A549 (cell line): ENCODE data around the gene CDH22. TPM values are rescaled to one million over a fixed set of nuclear protein-coding genes. Genes with fewer than 3 reads are reported as not detected.

ENCODE experiments used
- ATAC-seq, 2 experiments: fragments of 200-7000 bp in 1 of 2; fragments of >200 bp in 1 of 2; cut with Nextera tagmentation in 1 of 2; cut with Tn5 transposase in 1 of 2; 3 replicates each; pipeline versions ENCODE4 v1.8.0 to v1.9.1; 2018 to 2020; ENCODE audit warnings: mild to moderate bottlenecking in 1 of 2, moderate library complexity in 1 of 2
- CTCF ChIA-PET: fragments of 300-600 bp; sonication (Branson Sonifier 250); formaldehyde crosslinking; extraction: SDS; loops from one replicate; lab custom pipeline; 2021; ENCODE audit warnings: antibody characterized with exemption, inconsistent platforms; lab: Yijun Ruan, JAX
- POLR2A ChIA-PET: fragments of 350-600 bp; formaldehyde crosslinking; extraction: SDS; loops from one replicate; lab custom pipeline; 2021; ENCODE audit warnings: antibody characterized with exemption, inconsistent platforms; lab: Yijun Ruan, JAX
- DNase-seq, 2 experiments: peaks; one replicate each; pipeline versions ENCODE4 v3.0.0 to v3.0.0-alpha.2; 2011 to 2016; ENCODE audit warnings: low read depth in 1 of 2, low spot score in 1 of 2
- FAIRE-seq: peaks from 2 replicates; lab custom pipeline; 2011; peaks lifted over from hg19 to GRCh38; lab: Jason Lieb, UNC
- H3K27ac ChIP-seq, 2 experiments: fragments of >200 bp; sonication (Bioruptor Twin); formaldehyde crosslinking; 3 replicates each; pipeline ENCODE4 v1.5.1; 2016 to 2017
- H3K4me1 ChIP-seq: fragments of >200 bp; sonication (Bioruptor Twin); formaldehyde crosslinking; 3 replicates; pipeline ENCODE4 v1.6.1; 2016
- H3K4me2 ChIP-seq: fragments of >200 bp; sonication (Bioruptor Twin); formaldehyde crosslinking; 3 replicates; pipeline ENCODE4 v1.6.1; 2016
- H3K4me3 ChIP-seq: fragments of >200 bp; sonication (Bioruptor Twin); formaldehyde crosslinking; 3 replicates; pipeline ENCODE4 v1.5.1; 2016
- H3K9me3 ChIP-seq: fragments of >200 bp; sonication (Bioruptor Twin); formaldehyde crosslinking; 3 replicates; pipeline ENCODE4 v1.6.1; 2016
- CHD2 ChIP-seq: fragments of 150-350 bp; IDR thresholded peaks from 2 replicates; pipeline ENCODE4 v1.6.1; 2014; ENCODE audit warnings: low read length; ENCODE audit not compliant: partially characterized antibody
- EHF ChIP-seq: fragments of 250-450 bp; sonication (Bioruptor Pico); IDR thresholded peaks from 2 replicates; pipeline ENCODE4 v1.5.0; 2020; ENCODE audit warnings: mild to moderate bottlenecking
- EHMT2 ChIP-seq: fragments of 200-600 bp; sonication (generic); IDR thresholded peaks from 2 replicates; pipeline ENCODE4 v1.6.1; 2016; ENCODE audit warnings: antibody characterized with exemption, low read depth, mild to moderate bottlenecking, moderate library complexity
- FOSL2 ChIP-seq, 2 experiments: fragments of 450-650 bp in 1 of 2; fragments of >200 bp in 1 of 2; sonication (Bioruptor Twin) in 1 of 2; formaldehyde crosslinking; IDR thresholded peaks; 2 replicates each; pipeline versions ENCODE4 v1.5.0 to v1.6.1; 2016 to 2020; ENCODE audit warnings: mild to moderate bottlenecking in 1 of 2, moderate library complexity in 1 of 2
- HDAC2 ChIP-seq: fragments of 200-600 bp; sonication (generic); IDR thresholded peaks from 2 replicates; pipeline ENCODE4 v1.6.1; 2016
- HEYL ChIP-seq: fragments of 250-450 bp; sonication (Bioruptor Pico); IDR thresholded peaks from 2 replicates; pipeline ENCODE4 v1.8.0; 2021; ENCODE audit warnings: mild to moderate bottlenecking, moderate library complexity
- HOXA7 ChIP-seq: fragments of 250-450 bp; sonication (Bioruptor Pico); IDR thresholded peaks from 2 replicates; pipeline ENCODE4 v1.5.0; 2020; ENCODE audit warnings: mild to moderate bottlenecking, moderate library complexity
- HOXB5 ChIP-seq: fragments of 250-450 bp; sonication (Bioruptor Pico); IDR thresholded peaks from 2 replicates; pipeline ENCODE4 v1.5.0; 2020; ENCODE audit warnings: mild to moderate bottlenecking, moderate library complexity
- JUNB ChIP-seq: fragments of >200 bp; sonication (Bioruptor Twin); formaldehyde crosslinking; IDR thresholded peaks from 2 replicates; pipeline ENCODE4 v1.6.1; 2016
- KDM1A ChIP-seq: fragments of 200-600 bp; sonication (generic); IDR thresholded peaks from 2 replicates; pipeline ENCODE4 v1.6.1; 2016; ENCODE audit warnings: low read depth, mild to moderate bottlenecking
- MAFK ChIP-seq: fragments of 450-650 bp; IDR thresholded peaks from 2 replicates; pipeline ENCODE4 v1.6.1; 2014; ENCODE audit not compliant: partially characterized antibody
- MYC ChIP-seq: IDR thresholded peaks from 2 replicates; pipeline ENCODE4 v1.6.1; 2012; ENCODE audit warnings: mild to moderate bottlenecking, inconsistent platforms, low read length, improper control_type of control experiment, borderline replicate concordance
- RARB ChIP-seq: fragments of 250-450 bp; sonication (Bioruptor Pico); IDR thresholded peaks from 2 replicates; pipeline ENCODE4 v1.8.0; 2021; ENCODE audit warnings: mild to moderate bottlenecking, moderate library complexity
- RNF2 ChIP-seq: fragments of 200-600 bp; sonication (generic); IDR thresholded peaks from 2 replicates; pipeline ENCODE4 v1.6.1; 2016; ENCODE audit warnings: low read depth, mild to moderate bottlenecking, antibody characterized with exemption, moderate library complexity, borderline replicate concordance
- SMC3 ChIP-seq: fragments of >200 bp; sonication (Bioruptor Twin); formaldehyde crosslinking; IDR thresholded peaks from 3 replicates; pipeline ENCODE4 v1.6.1; 2018; ENCODE audit warnings: inconsistent platforms
- SREBF2 ChIP-seq: fragments of 450-650 bp; IDR thresholded peaks from 2 replicates; pipeline ENCODE4 v1.6.1; 2014; ENCODE audit warnings: mild to moderate bottlenecking, moderate library complexity
- ZC3H11A ChIP-seq: fragments of 450-650 bp; IDR thresholded peaks from 2 replicates; pipeline ENCODE4 v1.6.1; 2014; ENCODE audit warnings: antibody characterized with exemption, mild to moderate bottlenecking
- ZNF302 ChIP-seq: fragments of 250-450 bp; sonication (Bioruptor Pico); IDR thresholded peaks from 2 replicates; pipeline ENCODE4 v1.9.0; 2021; ENCODE audit warnings: inconsistent platforms, mild to moderate bottlenecking, moderate library complexity
- WGBS: methylation state at CpG from one replicate; pipeline ENCODE4 v1.1.6; 2017; ENCODE audit errors: missing lambda C conversion rate; 5-methylcytosine and 5-hydroxymethylcytosine counted together
- polyA plus RNA-seq, 4 experiments: library from polyadenylated mRNA; depleted of rRNA in 3 of 4; stranded (reverse); fragments of >200 nt; fragmentation: RNase III in 1 of 4; extraction: RNeasy Plus Mini Kit Qiagen cat#74134 plus additional on column Dnase treatment in 1 of 4; gene quantifications; 2 replicates in 3 of 4; 3 replicates in 1 of 4; pipeline ENCODE4 v1.2.3, GENCODE V29; 2011 to 2017
- TF ChIP-seq, protein P1 (sequence below): fragments of 200-600 bp; sonication (generic); IDR thresholded peaks from 2 replicates; pipeline ENCODE4 v1.6.1; 2016; ENCODE audit warnings: antibody characterized with exemption, mild to moderate bottlenecking, moderate library complexity
- TF ChIP-seq, protein P2 (sequence below): fragments of 150-350 bp; IDR thresholded peaks from 2 replicates; pipeline ENCODE4 v1.6.1; 2014; ENCODE audit warnings: low read depth, mild to moderate bottlenecking, low read length
- TF ChIP-seq, protein P3 (sequence below): fragments of >200 bp; sonication (Bioruptor Twin); formaldehyde crosslinking; IDR thresholded peaks from 3 replicates; pipeline ENCODE4 v1.5.1; 2016
- TF ChIP-seq, protein P4 (sequence below): IDR thresholded peaks from 2 replicates; pipeline ENCODE4 v1.6.1; 2012

Gene CDH22
- polyA plus RNA-seq, 2 of the 4 experiments (the other 2 are of a cell fraction), result not detected

DNA sequence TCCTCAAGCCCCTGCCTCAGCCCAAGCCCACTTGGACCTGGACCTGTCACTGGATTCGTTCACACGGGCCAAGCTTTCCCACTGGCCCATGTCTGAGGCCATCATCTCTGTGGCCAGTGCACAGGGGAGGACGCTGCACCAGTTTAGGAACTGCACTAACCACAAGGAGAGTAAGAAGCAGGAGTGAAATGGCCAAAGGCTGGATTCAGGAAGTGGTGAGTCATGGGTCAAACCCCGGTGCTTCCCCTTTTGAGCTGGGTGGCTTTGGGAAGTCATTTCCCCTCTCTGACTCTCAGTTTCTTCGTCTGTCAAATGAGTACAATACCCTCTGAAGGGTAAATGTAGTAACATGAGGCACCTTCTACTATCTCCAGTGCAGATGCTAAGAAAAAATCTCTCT, 102.3 kb downstream of the CDH22 start:
- DNase-seq (peak in 1 of 2 experiments; percentile 40), ATAC-seq (peak in 1 of 2 experiments; percentile 61; a peak in 3 of 6 replicates), FAIRE-seq (no peak)
- Histone ChIP-seq H3K9me3 (no peaks in the 10 kb centered on the region), H3K4me3 (no peak overlapping the region), H3K4me2 (no peak overlapping the region), H3K4me1 (peaks cover 18% of the 10 kb centered on the region), H3K27ac (no peak overlapping the region)
- TF ChIP-seq RARB (CRISPR knock-in tag), result no peak
- TF ChIP-seq FOSL2 (IDR thresholded peaks at IDR 0.05), result no peak
- peak; percentile 64 for TF ChIP-seq FOSL2 (CRISPR knock-in tag; IDR thresholded peaks at IDR 0.05)
- CTCF ChIA-PET, result interaction anchor here (1.2 to 1.8 kb wide), 3 partner anchors 9 to 192 kb away, joined by 4 to 6 read pairs (median 5); no protein-coding TSS in a partner anchor
- 36% methylated on average over 5 of the region's 5 CpGs for WGBS
- POLR2A ChIA-PET, result no interaction called here

DNA sequence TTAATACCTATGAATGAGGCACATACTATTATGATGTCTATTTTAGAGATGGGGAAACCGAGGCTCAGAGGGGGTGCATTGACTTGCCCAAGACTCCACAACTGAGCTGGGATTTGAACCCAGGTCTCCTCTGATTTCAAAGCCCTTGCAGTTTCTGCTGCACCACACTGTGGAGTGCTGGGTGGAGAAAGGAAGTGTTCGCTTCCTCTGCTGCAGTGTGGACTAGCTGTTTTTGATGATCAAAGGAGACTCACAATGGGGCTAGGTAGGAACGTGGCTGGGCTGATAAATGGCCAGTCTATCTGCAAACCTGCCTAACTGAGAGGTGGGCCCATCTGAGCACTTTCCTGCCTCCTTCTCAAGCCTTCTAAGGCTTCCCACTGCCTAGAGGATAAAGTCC, 102.9 kb downstream of the CDH22 start:
- H3K4me2 ChIP-seq, result no peak overlapping the region
- H3K27ac ChIP-seq, result no peak overlapping the region
- ATAC-seq (no peak), FAIRE-seq (no peak), DNase-seq (no peak)
- TF ChIP-seq EHF (CRISPR knock-in tag) (no peak), ZC3H11A (no peak), MAFK (no peak), HOXB5 (no peak), HDAC2 (no peak), CHD2 (no peak), HOXA7 (CRISPR knock-in tag) (no peak), KDM1A (no peak), EHMT2 (no peak), HEYL (CRISPR knock-in tag) (no peak)
- TF ChIP-seq, protein P1, sequence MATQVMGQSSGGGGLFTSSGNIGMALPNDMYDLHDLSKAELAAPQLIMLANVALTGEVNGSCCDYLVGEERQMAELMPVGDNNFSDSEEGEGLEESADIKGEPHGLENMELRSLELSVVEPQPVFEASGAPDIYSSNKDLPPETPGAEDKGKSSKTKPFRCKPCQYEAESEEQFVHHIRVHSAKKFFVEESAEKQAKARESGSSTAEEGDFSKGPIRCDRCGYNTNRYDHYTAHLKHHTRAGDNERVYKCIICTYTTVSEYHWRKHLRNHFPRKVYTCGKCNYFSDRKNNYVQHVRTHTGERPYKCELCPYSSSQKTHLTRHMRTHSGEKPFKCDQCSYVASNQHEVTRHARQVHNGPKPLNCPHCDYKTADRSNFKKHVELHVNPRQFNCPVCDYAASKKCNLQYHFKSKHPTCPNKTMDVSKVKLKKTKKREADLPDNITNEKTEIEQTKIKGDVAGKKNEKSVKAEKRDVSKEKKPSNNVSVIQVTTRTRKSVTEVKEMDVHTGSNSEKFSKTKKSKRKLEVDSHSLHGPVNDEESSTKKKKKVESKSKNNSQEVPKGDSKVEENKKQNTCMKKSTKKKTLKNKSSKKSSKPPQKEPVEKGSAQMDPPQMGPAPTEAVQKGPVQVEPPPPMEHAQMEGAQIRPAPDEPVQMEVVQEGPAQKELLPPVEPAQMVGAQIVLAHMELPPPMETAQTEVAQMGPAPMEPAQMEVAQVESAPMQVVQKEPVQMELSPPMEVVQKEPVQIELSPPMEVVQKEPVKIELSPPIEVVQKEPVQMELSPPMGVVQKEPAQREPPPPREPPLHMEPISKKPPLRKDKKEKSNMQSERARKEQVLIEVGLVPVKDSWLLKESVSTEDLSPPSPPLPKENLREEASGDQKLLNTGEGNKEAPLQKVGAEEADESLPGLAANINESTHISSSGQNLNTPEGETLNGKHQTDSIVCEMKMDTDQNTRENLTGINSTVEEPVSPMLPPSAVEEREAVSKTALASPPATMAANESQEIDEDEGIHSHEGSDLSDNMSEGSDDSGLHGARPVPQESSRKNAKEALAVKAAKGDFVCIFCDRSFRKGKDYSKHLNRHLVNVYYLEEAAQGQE, result no peak
- TF ChIP-seq, protein P2, sequence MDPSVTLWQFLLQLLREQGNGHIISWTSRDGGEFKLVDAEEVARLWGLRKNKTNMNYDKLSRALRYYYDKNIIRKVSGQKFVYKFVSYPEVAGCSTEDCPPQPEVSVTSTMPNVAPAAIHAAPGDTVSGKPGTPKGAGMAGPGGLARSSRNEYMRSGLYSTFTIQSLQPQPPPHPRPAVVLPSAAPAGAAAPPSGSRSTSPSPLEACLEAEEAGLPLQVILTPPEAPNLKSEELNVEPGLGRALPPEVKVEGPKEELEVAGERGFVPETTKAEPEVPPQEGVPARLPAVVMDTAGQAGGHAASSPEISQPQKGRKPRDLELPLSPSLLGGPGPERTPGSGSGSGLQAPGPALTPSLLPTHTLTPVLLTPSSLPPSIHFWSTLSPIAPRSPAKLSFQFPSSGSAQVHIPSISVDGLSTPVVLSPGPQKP, result no peak
- TF ChIP-seq, protein P3, sequence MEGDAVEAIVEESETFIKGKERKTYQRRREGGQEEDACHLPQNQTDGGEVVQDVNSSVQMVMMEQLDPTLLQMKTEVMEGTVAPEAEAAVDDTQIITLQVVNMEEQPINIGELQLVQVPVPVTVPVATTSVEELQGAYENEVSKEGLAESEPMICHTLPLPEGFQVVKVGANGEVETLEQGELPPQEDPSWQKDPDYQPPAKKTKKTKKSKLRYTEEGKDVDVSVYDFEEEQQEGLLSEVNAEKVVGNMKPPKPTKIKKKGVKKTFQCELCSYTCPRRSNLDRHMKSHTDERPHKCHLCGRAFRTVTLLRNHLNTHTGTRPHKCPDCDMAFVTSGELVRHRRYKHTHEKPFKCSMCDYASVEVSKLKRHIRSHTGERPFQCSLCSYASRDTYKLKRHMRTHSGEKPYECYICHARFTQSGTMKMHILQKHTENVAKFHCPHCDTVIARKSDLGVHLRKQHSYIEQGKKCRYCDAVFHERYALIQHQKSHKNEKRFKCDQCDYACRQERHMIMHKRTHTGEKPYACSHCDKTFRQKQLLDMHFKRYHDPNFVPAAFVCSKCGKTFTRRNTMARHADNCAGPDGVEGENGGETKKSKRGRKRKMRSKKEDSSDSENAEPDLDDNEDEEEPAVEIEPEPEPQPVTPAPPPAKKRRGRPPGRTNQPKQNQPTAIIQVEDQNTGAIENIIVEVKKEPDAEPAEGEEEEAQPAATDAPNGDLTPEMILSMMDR, result no peak
- H3K9me3 ChIP-seq, result no peaks in the 10 kb centered on the region
- H3K4me1 ChIP-seq, result peaks cover 18% of the 10 kb centered on the region
- no peak overlapping the region for H3K4me3 ChIP-seq
- WGBS, result 33% methylated on average over 3 of the region's 3 CpGs
- CTCF ChIA-PET, result interaction anchor here (1.2 to 2.1 kb wide), 2 partner anchors 9 to 191 kb away, joined by 5 to 7 read pairs; no protein-coding TSS in a partner anchor
- POLR2A ChIA-PET, result no interaction called here

DNA sequence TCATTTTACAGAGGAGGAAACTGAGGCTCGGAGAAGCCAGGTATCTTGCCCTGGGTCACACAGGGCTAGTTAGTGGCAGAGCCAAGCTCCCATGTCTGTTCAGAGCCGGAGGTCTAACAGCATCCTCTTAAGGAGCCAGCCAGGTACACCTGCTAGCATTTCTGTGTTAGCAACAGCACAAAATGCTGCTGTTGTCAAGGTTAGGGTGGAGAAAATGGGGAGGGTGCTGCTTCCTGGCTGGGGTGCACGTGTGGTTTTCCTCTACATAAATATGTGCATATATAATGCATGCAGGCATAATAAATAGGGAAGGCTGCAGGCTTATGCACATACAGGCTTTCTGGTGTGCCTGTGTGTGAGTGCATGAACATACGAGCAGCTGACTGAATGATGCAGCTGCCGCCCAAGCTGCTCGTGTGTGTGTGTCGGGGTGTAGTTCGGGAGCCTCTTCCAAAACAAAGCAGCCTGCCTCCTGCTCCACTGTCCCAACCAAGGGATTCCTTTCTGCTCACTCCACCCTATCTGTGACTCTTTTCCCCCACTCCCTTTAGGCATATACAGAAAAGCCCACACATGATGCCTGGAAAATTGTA, 103.6 kb downstream of the CDH22 start:
- TF ChIP-seq SMC3 (no peak), EHF (CRISPR knock-in tag) (no peak), HEYL (CRISPR knock-in tag) (no peak), ZNF302 (no peak), HOXB5 (no peak), RNF2 (no peak), JUNB (no peak), SREBF2 (no peak), MYC (no peak)
- TF ChIP-seq, protein P4, sequence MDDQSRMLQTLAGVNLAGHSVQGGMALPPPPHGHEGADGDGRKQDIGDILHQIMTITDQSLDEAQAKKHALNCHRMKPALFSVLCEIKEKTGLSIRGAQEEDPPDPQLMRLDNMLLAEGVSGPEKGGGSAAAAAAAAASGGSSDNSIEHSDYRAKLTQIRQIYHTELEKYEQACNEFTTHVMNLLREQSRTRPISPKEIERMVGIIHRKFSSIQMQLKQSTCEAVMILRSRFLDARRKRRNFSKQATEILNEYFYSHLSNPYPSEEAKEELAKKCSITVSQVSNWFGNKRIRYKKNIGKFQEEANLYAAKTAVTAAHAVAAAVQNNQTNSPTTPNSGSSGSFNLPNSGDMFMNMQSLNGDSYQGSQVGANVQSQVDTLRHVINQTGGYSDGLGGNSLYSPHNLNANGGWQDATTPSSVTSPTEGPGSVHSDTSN, result no peak
- no peak for ATAC-seq
- Histone ChIP-seq H3K9me3 (no peaks in the 10 kb centered on the region), H3K4me2 (no peak overlapping the region), H3K27ac (no peak overlapping the region), H3K4me1 (peaks cover 18% of the 10 kb centered on the region), H3K4me3 (no peak overlapping the region)
- no peak for DNase-seq
- no peak for FAIRE-seq
- ChIA-PET CTCF (interaction anchor here (1.2 to 2.1 kb wide), 2 partner anchors 9 to 191 kb away, joined by 5 to 7 read pairs; no protein-coding TSS in a partner anchor), POLR2A (no interaction called here)
- WGBS, result 50% methylated on average over 8 of the region's 8 CpGs
